Activated CD4-positive, CD25-positive, alpha-beta regulatory T cell treated with anti-CD3 and anti-CD28 coated beads, Interleukin-2, amount 50 U/mL, for 24 hours (primary cell): ENCODE results near the gene SELENOF.
"Not testable (repeated sequence)": the region's sequence is repeated elsewhere in the genome, so short reads cannot be mapped to it uniquely, and the experiment has no call there.

ENCODE experiments used
- ATAC-seq, 2 donors: fragments of 150-1000 bp; cut with Tn5 transposase; one replicate each; pipeline ENCODE4 v1.10.0; 2021; ENCODE audit warnings: mild to moderate bottlenecking in 1 of 2, moderate library complexity in 1 of 2

SELENOF gene

DNA sequence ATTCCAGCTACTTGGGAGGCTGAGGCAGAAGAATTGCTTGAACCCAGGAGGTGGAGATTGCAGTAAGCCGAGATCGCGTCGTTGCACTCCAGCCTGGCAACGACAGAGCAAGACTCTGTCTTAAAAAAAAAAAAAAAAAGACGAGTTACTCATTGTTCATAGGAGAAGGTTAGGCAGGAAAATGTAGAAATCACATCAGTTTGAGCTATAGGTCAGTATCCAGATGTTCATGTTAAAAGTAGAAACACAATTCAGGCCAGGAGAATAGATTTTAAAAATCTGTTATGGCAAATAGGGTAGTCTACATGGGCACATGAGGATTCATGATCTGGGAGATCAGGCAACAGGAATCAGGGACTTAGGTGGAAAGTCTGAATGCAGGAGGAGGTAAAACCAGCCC lies 57.7 kb downstream of the SELENOF start:
- no peak for ATAC-seq

DNA sequence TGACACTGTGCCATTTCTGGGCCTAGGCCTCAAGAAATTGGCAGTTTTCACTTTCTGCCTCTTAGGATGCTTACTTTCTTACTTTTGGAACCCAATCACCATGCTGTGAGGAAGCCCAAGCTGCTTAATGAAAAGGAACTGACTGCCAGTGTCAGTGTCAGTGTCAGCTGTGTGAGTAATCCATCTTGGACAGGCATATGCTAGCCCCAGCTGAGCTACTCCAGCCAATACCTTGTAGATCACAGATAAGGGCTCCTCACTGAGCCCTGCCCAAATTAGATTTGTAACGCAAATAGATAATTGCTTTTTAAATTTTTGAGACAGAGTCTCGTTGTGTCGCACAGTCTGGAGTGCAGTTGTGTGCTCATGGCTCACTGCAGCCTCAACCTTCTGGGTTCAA lies 59.6 kb downstream of the SELENOF start:
- ATAC-seq: no peak

DNA sequence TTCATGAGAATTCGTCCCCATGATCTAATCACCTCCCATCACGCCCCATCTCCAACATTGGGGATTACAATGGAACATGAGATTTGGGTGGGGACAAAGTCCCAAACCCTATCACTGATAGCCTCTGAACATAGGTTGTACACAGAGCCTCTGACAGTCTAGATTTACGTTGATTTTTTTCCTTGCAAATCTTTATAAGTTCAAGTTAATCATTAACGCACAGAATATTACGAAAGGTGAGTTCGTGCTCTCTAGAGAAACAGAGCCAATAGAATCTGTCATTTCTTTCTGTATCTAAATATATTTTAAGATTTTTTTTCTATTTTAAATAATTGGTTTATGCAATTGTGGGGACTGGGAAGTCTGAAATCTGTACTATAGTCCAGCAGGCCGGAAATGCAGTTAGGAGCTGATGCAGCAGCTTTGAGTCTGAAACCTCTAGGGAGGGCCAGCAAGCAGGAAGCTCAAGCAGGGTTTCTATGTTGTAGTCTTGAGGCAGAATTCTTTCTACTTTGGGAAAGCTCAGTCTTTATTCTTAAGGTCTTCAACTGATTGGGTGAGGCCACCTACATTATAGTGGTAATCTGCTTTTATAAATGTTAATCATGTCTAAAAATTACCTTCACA lies 61.0 kb downstream of the SELENOF start:
- no peak for ATAC-seq

DNA sequence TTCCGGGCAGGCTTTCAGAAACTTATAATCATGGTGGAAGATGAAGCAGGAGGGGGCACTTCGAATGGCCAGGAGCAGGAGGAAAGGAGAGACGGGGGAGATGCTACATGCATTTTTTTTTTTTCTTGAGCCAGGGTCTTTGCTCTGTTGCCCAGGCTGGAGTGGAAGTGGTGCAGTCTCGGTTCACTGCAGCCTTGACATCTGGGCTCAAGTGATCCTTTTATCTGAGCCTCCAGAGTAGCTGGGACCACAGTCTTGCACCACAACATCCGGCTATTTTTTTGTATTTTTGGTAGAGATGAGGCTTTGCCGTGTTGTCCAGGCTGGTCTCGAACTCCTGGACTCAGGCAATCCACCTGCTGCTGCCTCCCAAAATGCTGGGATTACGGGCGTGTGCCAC lies 61.6 kb downstream of the SELENOF start:
- ATAC-seq: no peak

DNA sequence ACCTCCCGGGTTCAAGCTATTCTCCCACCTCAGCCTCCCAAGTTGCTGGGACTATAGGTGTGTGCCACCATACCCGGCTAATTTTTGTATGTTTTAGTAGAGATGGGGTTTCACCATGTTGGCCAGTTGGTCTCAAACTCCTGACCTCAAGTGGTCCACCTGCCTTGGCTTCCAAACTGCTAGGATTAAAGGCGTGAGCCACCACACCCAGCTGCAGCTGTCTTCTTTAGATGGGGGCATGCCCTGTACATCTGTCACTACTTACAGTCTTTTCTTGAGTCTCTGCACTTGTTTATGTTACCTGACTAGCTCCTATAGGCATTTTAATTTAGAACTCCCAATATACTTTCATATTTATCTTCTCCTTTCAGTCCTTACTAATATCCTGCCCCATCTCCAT lies 64.2 kb downstream of the SELENOF start:
- no peak for ATAC-seq

DNA sequence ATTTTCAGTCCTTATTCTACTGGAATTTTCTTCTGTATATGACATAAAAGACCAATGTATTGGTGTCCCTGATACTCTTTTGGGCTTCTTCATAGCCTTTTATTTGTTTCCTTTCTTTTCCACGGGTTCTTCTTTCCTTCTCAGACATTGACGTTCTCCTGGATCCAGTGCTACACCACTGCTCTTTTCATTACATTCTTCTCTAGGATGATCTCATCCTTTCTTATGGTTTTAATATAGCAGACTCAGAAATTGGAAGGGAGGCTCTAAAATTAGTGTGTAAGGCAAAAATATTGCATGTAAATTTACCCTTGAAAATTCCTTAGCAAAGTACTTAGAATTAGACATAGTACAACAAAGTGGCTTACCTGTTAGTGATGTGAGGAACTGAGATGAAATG lies 65.3 kb downstream of the SELENOF start:
- no peak for ATAC-seq

DNA sequence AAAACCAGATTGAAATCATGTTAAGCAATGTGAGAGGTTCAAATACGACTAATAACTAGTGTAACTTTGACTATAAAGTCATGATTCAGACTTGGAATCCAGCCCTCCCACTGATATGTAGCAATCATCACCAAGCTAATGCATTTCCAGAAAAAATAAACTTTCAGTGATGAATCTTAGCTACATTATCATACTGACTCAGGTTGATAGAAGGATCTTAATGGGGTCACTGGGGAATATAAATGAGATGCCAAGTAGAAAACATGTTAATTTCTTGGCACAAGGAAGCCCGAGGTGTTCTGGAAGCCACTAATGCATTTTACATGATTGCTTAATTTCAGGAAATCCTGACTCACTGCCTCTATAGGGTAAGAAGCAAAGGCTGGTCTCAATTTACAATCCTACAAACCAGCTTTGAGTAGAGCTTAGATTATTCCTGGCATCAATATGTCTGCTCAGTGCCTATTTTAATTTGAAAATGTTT lies 67.7 kb downstream of the SELENOF start:
- no peak for ATAC-seq

DNA sequence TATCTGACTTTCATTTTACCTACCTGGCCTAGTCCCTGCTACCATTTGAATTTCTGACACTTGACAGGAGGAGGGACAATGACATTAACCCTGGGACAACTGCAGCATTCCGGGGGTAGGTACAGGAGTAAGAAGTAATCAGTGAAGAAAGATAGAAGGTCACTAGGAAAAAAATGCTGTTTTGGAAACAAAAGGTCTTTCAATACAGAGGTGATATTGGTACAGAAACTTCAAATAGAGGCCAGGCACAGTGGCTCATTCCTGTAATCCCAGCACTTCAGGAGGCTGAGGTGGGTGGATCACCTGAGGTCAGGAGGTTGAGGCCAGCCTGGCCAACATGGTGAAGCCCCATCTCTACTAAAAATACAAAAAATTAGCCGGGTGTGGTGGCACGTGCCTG lies 68.4 kb downstream of the SELENOF start:
- no peak for ATAC-seq

DNA sequence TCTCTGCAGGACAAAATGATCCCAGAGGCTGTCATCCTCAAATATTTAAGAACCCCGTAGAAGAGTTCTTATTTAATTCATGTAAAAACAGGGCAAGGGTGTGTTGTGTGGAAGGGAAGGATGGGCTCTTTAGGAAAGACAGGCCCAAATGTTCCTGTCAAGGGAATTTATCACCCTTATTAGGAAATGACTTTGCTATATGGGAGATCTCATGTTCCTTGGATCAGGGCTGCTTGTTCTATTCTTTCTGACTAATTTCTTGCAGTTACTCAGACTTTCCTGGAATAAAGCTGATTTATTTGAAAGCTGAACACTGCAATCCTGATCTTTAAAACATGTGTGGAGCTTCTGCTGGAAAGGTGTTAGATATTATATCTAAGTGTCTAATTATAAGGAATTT lies 72.8 kb downstream of the SELENOF start:
- ATAC-seq: no peak

DNA sequence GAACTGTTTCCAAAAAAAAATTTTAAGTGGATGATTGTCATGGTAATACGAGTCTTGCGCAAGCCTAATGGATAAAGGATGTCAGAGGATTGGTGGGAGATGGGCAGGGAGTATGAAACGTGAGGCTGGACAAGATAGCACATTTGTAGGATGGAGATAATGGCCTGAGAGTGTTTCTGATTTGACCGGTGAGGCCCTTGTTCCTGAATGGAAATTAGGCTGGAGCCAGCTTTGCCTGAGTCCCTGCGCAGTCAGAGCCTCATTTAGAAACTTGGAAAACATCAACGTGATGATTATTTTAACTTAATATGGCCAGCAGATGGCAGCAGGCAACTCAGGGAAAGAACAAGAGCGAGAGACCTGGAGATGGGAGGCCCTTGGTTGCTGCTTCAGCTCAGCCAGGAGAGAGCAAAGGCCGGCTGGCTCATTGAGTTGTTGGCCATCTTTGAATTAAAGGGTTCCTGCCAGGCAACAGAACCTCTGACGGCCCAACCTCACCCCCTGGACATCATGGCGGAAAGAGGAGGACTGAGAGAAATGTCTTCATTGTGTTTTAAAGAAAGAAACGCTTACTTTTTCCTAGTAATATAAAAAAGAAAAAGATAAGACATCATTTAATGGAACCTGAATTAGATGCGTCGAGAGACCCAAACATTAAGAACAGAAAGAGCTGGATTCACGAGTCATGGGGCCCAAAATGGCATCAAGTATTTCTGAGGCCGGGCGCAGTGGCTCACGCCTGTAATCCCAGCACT lies 80.3 kb downstream of the SELENOF start:
- peak in 1 of 2 donors; percentile 41 for ATAC-seq

DNA sequence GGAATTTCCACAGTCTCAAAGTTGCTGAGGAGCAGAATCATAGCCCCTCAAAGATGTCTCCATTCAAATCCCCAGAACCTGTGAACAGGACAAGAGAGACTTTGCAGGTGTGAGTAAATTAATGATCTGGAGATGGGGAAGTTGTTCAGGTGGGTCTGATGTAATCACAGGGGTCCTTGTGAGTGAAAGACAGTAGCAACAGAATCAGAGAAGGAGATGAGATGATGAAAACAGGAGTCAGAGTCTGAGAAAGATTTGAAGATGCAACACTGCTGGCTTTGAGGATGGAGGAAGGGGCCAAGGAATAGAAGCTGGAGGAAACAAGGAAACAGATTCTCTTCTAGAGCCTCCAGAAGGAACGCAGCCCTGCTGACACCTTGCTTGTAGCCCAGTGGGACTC lies 81.5 kb downstream of the SELENOF start:
- ATAC-seq: no peak

DNA sequence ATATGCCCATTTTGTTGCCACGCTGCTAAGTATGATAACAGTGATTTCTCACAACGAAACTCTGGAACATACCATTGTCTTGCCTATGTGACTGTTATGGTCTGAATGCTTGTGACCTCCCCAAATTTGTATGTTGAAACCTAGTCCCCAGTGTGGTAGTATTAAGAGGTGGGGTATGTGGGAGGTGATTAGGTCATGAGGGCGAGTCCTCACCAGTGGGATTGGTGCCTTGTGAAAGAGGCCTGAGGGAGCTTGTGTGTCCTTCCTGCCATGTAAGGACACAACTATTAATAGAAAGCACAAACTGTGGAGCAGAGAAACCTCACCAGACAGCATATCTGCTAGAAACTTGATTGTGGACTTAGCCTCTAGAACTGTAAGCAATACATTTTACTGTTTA lies 84.6 kb downstream of the SELENOF start:
- no peak for ATAC-seq

DNA sequence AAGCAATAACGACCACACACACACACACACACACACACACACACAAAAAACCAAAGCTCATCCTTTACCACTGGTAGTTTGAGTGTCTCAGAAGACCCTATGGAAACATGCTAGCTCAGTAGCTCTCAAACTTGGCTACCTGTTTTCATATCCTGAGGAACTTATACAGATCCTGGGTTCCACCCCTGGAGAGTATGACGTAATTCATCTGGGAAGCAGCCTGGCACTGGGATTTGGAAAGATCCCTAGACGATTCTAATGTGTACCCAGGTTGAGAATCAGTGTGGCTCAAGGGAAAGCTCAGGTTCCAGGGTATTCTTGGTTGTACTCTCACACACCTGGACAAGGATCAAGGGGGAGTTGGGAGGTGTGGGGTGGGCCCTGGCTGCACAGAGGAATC lies 85.9 kb downstream of the SELENOF start:
- no peak for ATAC-seq

DNA sequence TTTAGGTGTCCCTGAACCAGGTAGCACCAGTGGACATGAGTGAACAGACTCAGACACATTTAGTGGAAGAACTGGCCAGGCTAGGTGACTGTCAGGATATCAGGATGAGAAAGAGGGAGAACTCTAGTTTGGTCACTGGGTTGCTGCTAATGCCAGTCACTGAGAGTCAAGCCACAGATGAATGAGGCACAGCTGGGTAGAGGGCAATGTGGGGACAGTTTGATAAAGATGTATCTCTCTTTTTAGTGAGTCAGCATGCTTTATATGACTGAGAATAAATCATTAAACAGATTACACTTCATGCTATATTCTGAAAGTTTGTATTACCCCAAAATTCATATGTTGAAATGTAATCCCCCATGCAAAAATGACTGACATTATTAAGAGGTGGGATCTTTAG lies 87.1 kb downstream of the SELENOF start:
- no peak for ATAC-seq

DNA sequence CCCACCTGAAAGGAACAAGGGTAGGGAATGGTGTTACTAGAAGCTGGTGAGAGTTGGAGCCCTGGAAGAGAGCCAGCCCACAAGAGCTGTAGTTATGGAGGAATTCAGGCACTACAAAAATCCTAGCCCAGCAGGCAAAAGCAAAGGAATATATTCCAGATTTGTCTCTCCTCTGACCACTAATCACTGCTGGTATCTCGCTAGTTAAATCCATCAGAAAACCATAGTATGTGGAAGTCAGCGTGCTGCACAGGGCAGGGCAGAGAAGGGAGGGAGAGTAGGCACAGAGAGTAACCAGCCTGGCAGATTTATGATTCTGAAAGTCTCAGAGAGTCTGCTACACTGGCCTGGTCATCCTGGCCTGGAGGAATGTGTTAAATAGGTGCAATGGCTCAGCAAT lies 88.6 kb downstream of the SELENOF start:
- no peak for ATAC-seq

DNA sequence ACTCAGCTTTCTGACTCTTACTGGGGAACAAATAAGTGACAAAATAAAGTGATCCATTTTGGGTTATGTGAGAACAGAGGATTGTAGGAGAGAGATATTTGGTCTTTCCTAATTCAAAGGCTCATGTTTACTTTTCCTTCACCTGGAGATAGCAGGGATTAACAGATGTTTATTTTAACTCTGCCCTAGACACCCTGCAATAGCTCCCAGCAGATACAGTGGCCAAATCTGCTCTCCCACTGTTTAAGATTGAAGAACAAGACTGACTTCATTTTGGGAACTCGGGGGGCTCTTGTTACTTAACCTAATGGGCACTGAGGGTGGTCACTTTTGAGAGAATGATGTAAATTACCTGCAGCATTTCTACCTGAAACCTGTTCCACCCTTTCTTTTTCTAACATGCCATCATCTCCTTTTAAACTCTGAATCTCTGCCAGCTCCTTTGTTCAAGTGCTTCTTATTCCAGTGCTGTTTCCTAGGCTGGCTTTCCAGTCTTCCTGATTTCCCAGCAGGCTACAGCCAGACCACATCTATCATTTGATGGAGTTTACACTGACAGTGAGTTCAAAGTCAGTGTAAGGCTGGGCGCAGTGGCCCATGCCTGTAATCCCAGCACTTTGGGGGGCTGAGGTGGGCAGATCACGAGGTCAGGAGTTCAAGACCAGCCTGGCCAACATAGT lies 90.0 kb downstream of the SELENOF start:
- no peak for ATAC-seq

DNA sequence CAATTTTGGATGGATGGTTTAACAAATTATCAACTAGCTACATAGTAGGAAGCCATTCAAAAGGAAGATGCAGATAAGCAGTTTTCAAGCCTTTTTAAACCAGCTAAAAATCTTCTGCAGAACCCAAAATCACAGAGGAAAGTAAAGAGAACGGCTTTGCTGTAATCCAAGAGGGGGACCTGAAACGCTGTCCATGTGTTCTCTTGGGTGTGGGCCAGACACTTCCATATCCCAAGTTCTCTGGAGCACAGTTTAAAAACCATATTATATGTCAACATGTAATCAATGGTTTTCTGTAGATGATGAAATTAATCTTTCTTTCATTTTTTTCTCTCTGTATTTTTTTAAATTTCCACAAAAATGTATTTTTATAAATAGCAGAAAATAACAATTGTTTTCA lies 90.5 kb downstream of the SELENOF start:
- ATAC-seq: no peak

DNA sequence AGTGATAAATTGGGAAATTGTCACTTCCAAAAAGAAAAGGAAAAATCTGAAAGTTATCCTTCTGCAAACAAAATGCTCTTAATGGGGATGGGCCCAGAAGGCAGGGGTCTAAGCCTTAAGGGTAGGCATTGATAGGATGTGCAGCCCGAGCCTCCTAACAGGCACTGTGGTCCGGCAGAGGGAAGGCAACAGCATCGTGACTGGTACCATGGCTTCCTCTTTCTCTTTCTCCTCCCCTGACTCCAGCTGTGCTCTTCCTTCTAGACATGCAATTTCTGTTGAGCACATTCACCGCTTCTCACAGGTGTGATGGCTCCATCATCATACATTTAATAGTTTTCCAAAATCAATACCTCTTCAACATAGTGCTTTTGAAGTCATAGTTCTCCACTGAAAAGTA lies 91.5 kb downstream of the SELENOF start:
- no peak for ATAC-seq

DNA sequence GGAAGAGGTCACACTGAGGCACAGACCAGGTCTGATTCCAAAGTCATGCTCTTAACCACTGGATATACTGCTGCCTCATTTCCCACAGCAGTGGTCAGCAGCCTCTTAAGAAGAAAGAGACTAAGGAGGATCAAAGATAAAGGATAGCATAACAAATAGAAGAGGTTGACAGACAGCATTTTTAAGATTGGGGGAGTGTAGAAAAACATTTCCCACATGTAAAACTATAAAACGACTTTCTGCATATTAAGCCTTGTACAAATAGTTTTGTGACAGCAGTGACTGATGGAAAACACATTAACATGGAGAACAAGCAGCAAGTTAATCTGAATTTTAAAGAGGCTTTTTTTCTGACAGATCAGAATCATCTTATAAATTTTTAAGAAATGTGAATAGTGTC lies 92.0 kb downstream of the SELENOF start:
- no peak for ATAC-seq

DNA sequence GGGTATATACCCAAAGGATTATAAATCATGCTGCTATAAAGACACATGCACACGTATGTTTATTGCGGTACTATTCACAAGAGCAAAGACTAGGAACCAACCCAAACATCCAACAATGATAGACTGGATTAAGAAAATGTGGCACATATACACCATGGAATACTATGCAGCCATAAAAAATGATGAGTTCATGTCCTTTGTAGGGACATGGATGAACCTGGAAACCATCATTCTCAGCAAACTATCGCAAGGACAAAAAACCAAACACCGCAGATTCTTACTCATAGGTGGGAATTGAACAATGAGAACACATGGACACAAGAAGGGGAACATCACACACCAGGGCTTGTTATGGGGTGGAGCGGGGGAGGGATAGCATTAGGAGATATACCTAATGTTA lies 94.0 kb downstream of the SELENOF start:
- not testable (repeated sequence) for ATAC-seq

DNA sequence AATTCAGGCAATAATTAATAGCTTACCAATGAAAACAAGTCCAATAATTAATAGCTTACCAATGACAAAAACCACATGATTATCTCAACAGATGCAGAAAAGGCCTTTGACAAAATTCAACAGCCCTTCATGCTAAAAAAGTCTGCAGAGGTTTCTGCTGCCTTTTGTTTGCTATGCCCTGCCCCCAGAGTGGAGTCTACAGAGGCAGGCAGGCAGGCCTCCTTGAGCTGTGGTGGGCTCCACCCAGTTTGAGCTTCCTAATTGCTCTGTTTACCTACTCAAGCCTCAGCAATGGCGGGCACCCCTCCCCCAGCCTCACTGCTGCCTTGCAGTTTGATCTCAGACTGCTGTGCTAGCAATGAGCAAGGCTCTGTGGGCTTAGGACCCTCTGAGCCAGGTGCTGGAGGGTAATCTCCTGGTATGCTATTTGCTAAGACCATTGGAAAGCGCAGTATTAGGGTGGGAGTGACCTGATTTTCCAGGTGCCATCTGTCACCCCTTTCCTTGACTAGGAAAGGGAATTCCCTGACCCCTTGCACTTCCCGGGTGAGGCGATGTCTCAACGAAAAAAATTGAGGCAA lies 96.6 kb downstream of the SELENOF start:
- not testable (repeated sequence) for ATAC-seq

DNA sequence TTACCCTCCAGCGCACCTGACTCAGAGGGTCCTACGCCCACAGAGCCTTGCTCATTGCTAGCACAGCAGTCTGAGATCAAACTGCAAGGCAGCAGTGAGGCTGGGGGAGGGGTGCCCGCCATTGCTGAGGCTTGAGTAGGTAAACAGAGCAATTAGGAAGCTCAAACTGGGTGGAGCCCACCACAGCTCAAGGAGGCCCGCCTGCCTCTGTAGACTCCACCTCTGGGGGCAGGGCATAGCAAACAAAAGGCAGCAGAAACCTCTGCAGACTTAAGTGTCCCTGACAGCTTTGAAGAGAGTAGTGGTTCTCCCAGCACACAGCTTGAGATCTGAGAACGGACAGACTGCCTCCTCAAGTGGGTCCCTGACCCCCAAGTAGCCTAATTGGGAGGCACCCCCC lies 99.8 kb downstream of the SELENOF start:
- not testable (repeated sequence) for ATAC-seq
